DMS 273 (cell line): ENCODE data around the gene PATE1.

Experiments used
- DNase-seq: peaks from one replicate; lab custom pipeline; 2025; ENCODE audit not compliant: unreplicated experiment; lab: John Stamatoyannopoulos, UW

Gene PATE1

GRCh38 chr11:125787827-125788226 lies 41.7 kb downstream of the PATE1 start, which contains the start of gene PATE3:
TSS of gene PATE3 (plus strand) at chr11:125788127. CDS start at chr11:125788152, 25 bp downstream.
- DNase-seq, result no peak

GRCh38 chr11:125790825-125791224 lies 44.7 kb downstream of the PATE1 start:
- DNase-seq, result no peak

GRCh38 chr11:125797641-125798040 lies 51.6 kb downstream of the PATE1 start:
- no peak for DNase-seq
